Upper lobe of right lung (tissue), 1 donor: Measurements from ENCODE around the gene NACAD. TPM values are rescaled to one million over a fixed set of nuclear protein-coding genes. Genes with fewer than 3 reads are reported as not detected.

Experiments used
- ATAC-seq: fragments of 200-7000 bp; cut with Tn5 transposase; one replicate; pipeline ENCODE4 v1.9.1; 2020; ENCODE audit warnings: mild to moderate bottlenecking, moderate library complexity
- DNase-seq: peaks from one replicate; pipeline ENCODE4 v3.0.0-alpha.2; 2020
- H3K27ac ChIP-seq: fragments of 200-600 bp; one replicate; pipeline ENCODE4 v1.8.0; 2022
- H3K27me3 ChIP-seq: fragments of 200-600 bp; one replicate; pipeline ENCODE4 v1.8.0; 2022; ENCODE audit warnings: mild to moderate bottlenecking
- H3K36me3 ChIP-seq: fragments of 200-600 bp; one replicate; pipeline ENCODE4 v1.8.0; 2022
- H3K4me1 ChIP-seq: fragments of 200-600 bp; one replicate; pipeline ENCODE4 v1.8.0; 2022
- H3K4me3 ChIP-seq: fragments of 200-600 bp; one replicate; pipeline ENCODE4 v1.8.0; 2022; ENCODE audit warnings: mild to moderate bottlenecking
- H3K9me3 ChIP-seq: fragments of 200-600 bp; one replicate; pipeline ENCODE4 v1.8.0; 2022
- CTCF ChIP-seq: fragments of 200-600 bp; IDR thresholded peaks from one replicate; pipeline ENCODE4 v1.8.0; 2022; ENCODE audit warnings: antibody characterized with exemption
- intact Hi-C: fragments of 100-400 bp; cut with DNase I; formaldehyde crosslinking; loops from one replicate; pipeline ENCODE4 v1.11.0; 2022
- total RNA-seq: library from RNA; stranded (reverse); fragmentation: NEBNext Ultra II Directional; extraction: Animal tissue kit (Norgen Biotek cat#: 25700); gene quantifications from one replicate; pipeline ENCODE4 v1.2.1, GENCODE V29; 2021
- donor health status: DM: no; HTN: yes; CAD: no; lungs with severe emphysema.

The NACAD gene
- total RNA-seq, 1 donor from 2014 or later = 2.3 TPM

DNA sequence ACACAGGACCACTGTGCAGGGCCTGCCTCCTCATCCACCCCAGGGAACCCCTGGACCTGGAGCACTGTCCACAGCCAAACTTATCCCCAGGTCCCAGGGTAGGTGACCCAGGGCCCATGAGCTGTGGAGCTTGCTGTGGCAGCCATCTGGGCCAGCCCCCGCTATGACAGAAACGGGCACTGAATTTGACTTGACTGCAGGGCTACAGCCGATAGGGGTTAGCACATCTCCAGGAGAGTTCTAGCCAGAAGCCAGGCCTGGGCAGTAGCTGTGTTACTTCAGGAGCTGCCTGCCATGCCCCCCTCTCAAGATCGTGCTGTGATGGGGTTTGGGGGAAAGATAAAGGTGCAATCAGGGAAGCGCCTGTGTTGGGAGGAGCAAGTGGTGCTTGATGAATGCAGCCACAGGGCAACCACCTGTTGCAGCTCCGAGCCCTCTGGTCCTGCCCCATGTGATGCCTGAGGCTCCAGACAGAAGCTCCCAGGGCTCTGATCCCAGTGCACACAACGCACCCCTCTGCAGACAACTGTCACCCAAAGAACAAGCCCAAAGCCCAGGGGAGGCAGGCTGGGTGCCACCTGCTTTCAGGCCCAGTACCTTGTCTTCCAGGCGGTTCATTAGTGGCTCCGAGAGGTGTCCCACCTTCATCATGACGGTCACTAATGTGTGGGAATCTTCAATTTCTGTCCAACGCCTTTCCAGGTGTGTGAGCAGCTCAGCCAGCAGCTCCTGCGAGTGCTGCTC lies 16.2 kb upstream of the NACAD start:
- H3K27ac ChIP-seq = no peak overlapping the region
- H3K4me1 ChIP-seq = peaks cover 22% of the 10 kb centered on the region
- H3K4me3 ChIP-seq = no peak overlapping the region
- H3K36me3 ChIP-seq = peaks cover 90% of the 10 kb centered on the region
- H3K27me3 ChIP-seq = no peaks in the 10 kb centered on the region
- no peak for DNase-seq
- no peak for ATAC-seq
- intact Hi-C loops = no loop called here
- TF ChIP-seq CTCF = no peak
- H3K9me3 ChIP-seq = no peaks in the 10 kb centered on the region

DNA sequence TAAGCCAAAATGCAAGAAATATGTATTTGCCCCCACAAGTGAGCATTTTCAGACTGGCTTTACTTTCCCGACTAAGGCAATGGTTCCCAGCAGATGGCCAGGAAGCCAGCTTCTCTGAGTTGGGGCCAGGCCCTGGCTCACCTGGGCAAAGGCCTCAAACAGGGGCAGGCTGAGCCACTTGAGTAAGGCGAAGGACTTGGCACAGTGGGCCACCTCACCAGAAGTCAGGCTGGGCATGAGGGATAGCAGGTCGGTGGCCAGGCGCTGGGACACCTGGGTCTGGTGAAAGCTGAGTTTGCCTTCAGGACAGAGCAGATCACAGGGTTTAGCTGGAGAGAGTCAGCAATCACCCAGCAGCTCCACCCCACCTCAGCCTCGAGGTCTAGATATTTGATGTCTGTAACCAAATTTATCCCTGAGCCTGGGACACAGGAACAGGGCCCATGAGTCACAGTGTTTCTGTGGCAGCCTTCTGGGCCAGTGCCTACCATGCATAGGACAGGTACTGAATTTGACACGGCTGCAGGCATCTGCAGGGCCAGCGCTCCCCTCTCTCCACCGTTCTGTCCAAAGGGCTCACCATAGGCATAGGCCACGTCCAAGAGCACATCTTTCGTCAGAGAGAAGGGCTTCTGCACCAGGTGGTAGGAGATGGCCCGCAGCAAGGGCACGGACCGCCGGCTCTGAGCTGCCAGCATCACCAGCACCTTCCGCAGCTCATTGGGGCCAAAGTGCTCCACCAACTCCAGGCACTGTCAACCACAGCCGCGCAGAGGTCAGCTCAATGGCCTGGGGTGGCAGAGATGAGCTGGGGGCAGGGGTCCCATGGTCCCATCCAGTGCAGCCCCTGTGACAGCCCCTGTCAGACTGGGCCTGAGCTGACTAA lies 15.4 kb upstream of the NACAD start:
- peaks cover 98% of the 10 kb centered on the region for H3K36me3 ChIP-seq
- no peaks in the 10 kb centered on the region for H3K9me3 ChIP-seq
- H3K27ac ChIP-seq = no peak overlapping the region
- TF ChIP-seq CTCF = no peak
- no peak for ATAC-seq
- no peak overlapping the region for H3K4me3 ChIP-seq
- intact Hi-C loops = no loop called here
- H3K27me3 ChIP-seq = no peaks in the 10 kb centered on the region
- DNase-seq = peak; percentile 63
- H3K4me1 ChIP-seq = peaks cover 20% of the 10 kb centered on the region

DNA sequence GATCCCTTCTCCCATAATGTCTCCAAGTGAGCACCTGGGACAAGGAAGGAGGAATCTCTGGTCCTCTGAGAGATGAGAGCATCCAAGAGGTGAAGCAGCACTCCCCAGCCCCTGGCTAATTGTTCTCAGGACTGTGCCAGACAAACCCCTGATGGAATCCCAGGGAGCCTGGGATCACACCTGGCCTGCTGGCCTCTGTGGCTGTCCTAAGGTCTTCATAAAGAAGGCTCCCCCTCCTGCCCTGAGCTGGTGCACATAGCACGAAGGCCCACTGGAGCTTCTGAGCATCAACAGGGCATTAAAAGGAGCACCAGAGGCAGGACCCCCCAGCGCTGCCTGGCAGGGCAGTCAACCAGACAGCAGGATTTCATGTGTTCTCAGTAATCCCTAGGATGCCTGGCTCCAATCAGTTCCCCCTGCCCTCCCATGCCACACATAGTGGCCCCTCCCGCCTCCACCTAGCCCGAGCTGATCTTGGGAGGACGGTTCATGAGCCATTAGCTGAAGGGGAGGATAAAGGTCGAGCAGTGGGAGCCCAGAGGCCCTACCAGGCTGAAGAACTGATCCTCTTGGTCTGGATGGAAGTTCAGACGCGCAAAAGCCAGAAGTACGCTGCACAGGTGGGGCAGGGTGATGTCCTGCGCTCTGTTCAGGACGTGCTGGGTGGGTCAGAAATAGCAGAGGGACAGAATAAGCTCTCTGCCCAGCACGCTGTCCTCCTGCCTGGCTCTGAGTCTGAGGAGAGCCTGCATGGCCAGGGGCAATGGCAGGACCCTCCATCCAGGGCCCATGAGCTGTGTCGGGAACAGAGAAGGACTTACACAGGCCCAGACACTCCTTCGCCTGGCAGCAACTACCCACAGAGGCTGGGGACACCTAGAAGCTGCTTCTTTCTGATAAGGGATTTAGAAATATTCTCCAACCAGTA lies 14.3 kb upstream of the NACAD start:
- Histone ChIP-seq H3K4me1 (peaks cover 10% of the 10 kb centered on the region), H3K27ac (no peak overlapping the region), H3K4me3 (no peak overlapping the region), H3K27me3 (no peaks in the 10 kb centered on the region), H3K36me3 (peaks cover 91% of the 10 kb centered on the region), H3K9me3 (no peaks in the 10 kb centered on the region)
- TF ChIP-seq CTCF = no peak
- DNase-seq = no peak
- intact Hi-C loops = no loop called here
- no peak for ATAC-seq

GRCh38 chr7:45101748-45102147 lies 13.0 kb upstream of the NACAD start:
- Histone ChIP-seq H3K9me3 (no peaks in the 10 kb centered on the region), H3K36me3 (peaks cover 78% of the 10 kb centered on the region), H3K27me3 (no peaks in the 10 kb centered on the region), H3K4me3 (no peak overlapping the region), H3K27ac (no peak overlapping the region), H3K4me1 (no peaks in the 10 kb centered on the region)
- peak; percentile 48 for DNase-seq
- TF ChIP-seq CTCF = no peak
- ATAC-seq = no peak
- intact Hi-C loops = no loop called here

GRCh38 chr7:45100761-45101480 lies 12.2 kb upstream of the NACAD start:
- Histone ChIP-seq H3K27ac (no peak overlapping the region), H3K27me3 (no peaks in the 10 kb centered on the region), H3K36me3 (peaks cover 69% of the 10 kb centered on the region), H3K4me1 (no peaks in the 10 kb centered on the region), H3K4me3 (no peak overlapping the region), H3K9me3 (no peaks in the 10 kb centered on the region)
- DNase-seq (peak; percentile 33), ATAC-seq (no peak)
- intact Hi-C loops = no loop called here
- no peak for TF ChIP-seq CTCF
